NCI-H1417 (cell line): ENCODE results near the gene IGSF21.

Experiments used
- DNase-seq, 3 experiments: peaks; one replicate each; lab custom pipeline; 2025; lab: John Stamatoyannopoulos, UW

IGSF21 gene

GRCh38 chr1:18178111-18178510, 70.5 kb downstream of the IGSF21 start:
- no peak for DNase-seq

GRCh38 chr1:18179009-18179408, 71.4 kb downstream of the IGSF21 start:
- DNase-seq = peak in 1 of 3 experiments; percentile 2

GRCh38 chr1:18182398-18183160, 75.0 kb downstream of the IGSF21 start:
- peak in 1 of 3 experiments; percentile 2 for DNase-seq

- DNase-seq = no peak
Observed at GRCh38 chr1:18183533-18183932, 75.9 kb downstream of the IGSF21 start.

- no peak for DNase-seq
Observed at GRCh38 chr1:18187054-18187453, 79.5 kb downstream of the IGSF21 start.

- DNase-seq = no peak
Observed at GRCh38 chr1:18188820-18189517, 81.4 kb downstream of the IGSF21 start.

- DNase-seq = no peak
Observed at GRCh38 chr1:18190598-18190997, 83.0 kb downstream of the IGSF21 start.

GRCh38 chr1:18191037-18191436, 83.4 kb downstream of the IGSF21 start:
- DNase-seq = no peak

GRCh38 chr1:18191481-18192155, 84.0 kb downstream of the IGSF21 start:
- DNase-seq = no peak

- DNase-seq = no peak
Observed at GRCh38 chr1:18192182-18192581, 84.6 kb downstream of the IGSF21 start.

- peak in 1 of 3 experiments; percentile 11 for DNase-seq
Observed at GRCh38 chr1:18192974-18193373, 85.4 kb downstream of the IGSF21 start.

- DNase-seq = no peak
Observed at GRCh38 chr1:18197299-18197698, 89.7 kb downstream of the IGSF21 start.

- DNase-seq = no peak
Observed at GRCh38 chr1:18198260-18198659, 90.7 kb downstream of the IGSF21 start.

GRCh38 chr1:18199462-18199861, 91.9 kb downstream of the IGSF21 start:
- peak; percentile 35 to 85 (median 66) for DNase-seq

- no peak for DNase-seq
Observed at GRCh38 chr1:18200136-18200717, 92.6 kb downstream of the IGSF21 start.

- DNase-seq = no peak
Observed at GRCh38 chr1:18200918-18201317, 93.3 kb downstream of the IGSF21 start.

- no peak for DNase-seq
Observed at GRCh38 chr1:18201997-18202719, 94.6 kb downstream of the IGSF21 start.

GRCh38 chr1:18203645-18204044, 96.0 kb downstream of the IGSF21 start:
- DNase-seq = no peak

- no peak for DNase-seq
Observed at GRCh38 chr1:18204575-18204974, 97.0 kb downstream of the IGSF21 start.

GRCh38 chr1:18205319-18205718, 97.7 kb downstream of the IGSF21 start:
- DNase-seq = no peak

- DNase-seq = no peak
Observed at GRCh38 chr1:18211764-18212163, 104.2 kb downstream of the IGSF21 start.
